CD4-positive, alpha-beta T cell treated with Interferon alpha-2 for 1 hour (primary cell): ENCODE results near the gene SIRT4.

Experiments used
- DNase-seq, 2 donors: peaks; one replicate each; pipeline ENCODE4 v3.0.0-alpha.2; 2020 to 2022

Gene SIRT4

GRCh38 chr12:120278137-120279069 lies 23.7 kb upstream of the SIRT4 start:
- no peak for DNase-seq

- DNase-seq = no peak
Observed at GRCh38 chr12:120283318-120283717, 18.8 kb upstream of the SIRT4 start.

DNA sequence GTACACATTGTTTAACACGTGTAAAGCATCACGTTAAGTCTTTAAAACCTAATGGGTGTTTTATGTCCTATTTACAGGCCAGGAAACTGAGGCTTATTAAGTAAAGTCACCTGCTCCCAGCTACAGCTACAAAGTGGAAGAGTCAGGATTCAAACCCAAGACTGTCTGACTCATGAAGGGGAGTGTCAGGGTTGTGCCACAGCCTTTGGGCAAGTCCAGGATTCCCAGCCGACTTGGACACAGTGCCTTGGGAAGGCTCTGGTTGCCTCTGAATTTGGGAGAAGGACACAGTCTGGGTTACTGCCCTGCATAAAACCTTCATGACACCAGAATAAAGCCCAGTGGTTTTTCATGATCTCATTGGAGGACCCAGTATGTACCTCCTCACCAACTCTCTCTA lies 17.7 kb upstream of the SIRT4 start:
- no peak for DNase-seq

- no peak for DNase-seq
Observed at GRCh38 chr12:120286768-120287490, 15.2 kb upstream of the SIRT4 start.

GRCh38 chr12:120287491-120287890 lies 14.6 kb upstream of the SIRT4 start:
- no peak for DNase-seq

DNA sequence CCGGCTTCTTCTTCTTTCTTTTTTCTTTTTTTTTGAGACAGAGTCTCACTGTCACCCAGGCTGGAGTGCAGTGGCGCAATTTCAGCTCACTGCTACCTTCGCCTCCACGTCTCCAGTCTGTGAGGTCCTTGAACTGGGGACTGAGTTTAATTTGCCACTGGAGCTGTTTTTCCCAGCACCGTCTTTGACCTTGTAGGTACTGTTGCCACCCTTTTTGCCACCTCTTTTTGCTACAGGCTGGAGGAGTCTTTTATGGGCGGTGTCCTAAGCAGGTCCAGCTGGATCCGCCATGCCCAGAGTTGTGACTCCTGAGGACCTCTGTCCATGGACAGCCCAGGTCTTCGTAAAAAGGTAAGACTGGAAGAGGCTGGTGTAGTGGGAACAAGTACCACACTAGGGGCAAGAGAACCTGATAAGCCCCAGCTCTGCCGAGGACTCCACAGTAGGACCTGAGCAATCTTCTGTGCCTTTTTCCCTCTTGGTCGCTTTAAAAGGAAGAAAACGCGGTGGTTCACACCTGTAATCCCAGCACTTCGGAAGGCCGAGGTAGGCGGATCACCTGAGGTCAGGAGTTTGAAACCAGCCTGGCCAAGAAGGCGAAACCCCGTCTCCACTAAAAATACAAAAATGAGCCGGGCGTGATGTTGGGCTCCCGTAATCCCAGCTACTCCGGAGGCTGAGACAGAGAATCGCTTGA lies 11.4 kb upstream of the SIRT4 start:
- peak in 1 of 2 donors; percentile 33 for DNase-seq

- no peak for DNase-seq
Observed at GRCh38 chr12:120292411-120292660, 9.8 kb upstream of the SIRT4 start.

- DNase-seq = peak; percentile 91 to 92
Observed at GRCh38 chr12:120292661-120293531, 9.2 kb upstream of the SIRT4 start, which contains the start of gene RNU4-1. TSS of gene RNU4-1 (minus strand) at chr12:120293237.

DNA sequence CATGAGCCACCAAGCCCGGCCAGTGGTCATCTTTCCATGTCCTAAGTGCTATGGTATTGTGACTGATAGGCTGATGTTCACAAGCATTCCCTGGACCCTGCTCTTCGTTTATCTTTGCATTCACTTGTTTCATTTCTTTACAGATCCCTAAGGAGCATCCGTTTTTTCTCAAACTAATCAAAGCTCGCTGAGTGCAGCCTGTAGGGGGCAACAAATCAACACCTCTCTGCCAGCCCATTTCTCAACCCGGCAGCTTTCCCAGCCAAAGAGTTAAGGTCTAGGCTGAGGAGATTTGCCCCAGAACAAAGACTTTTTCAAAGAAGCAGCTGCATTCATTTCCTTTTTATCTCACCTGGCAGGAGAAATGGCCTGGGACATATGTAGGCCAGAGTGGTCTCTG lies 12.1 kb downstream of the SIRT4 start:
- no peak for DNase-seq

- no peak for DNase-seq
Observed at GRCh38 chr12:120316798-120317223, 14.7 kb downstream of the SIRT4 start.

GRCh38 chr12:120317224-120318105 lies 15.3 kb downstream of the SIRT4 start:
- peak; percentile 100 for DNase-seq

- DNase-seq = no peak
Observed at GRCh38 chr12:120321382-120322202, 19.5 kb downstream of the SIRT4 start.

- no peak for DNase-seq
Observed at GRCh38 chr12:120323772-120324171, 21.7 kb downstream of the SIRT4 start.

- no peak for DNase-seq
Observed at GRCh38 chr12:120324841-120325417, 22.8 kb downstream of the SIRT4 start.

DNA sequence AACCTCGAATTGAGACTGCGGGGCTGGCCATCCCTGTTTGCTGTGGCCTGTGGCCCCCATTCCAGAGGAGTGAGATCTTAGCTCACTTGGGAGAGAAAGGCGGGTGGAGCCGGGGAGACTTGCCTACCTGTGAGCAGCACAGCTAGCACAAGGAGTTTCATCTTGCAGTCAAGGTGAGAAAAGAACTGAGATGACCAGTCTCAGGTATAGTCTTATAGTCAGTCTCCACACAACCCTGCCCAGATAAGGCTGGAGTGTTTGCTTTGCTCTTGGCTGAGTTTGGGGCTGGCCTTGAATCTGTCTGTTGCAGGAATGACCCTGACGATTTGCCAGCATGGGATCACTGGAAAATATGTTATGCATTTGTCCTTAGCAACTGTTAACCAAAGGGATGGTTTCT lies 25.5 kb downstream of the SIRT4 start, which contains the start of gene PLA2G1B:
TSS of gene PLA2G1B (minus strand) at position 187 of the 400 bp plus-strand sequence. CDS start at position 161, 26 bp downstream.
- DNase-seq = no peak

- DNase-seq = no peak
Observed at GRCh38 chr12:120328228-120328627, 26.1 kb downstream of the SIRT4 start.

DNA sequence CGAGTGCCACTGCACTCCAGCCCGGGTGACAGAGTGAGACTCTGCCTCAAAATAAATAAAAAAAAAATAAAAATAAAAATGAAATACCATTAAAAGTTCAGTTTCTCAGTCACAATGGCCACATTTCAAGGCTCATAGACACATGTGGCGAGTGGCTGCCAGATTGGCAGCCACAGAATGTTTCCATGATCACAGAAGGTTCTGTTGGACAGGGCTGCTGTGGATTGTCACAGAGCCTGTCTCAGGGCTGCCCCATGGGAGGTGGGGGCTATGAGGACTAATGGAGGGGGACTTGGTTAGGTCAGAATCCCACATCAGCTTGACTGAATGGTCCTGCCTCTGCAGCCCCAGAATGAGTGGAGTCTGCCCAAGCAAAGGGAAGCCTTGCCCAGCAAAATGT lies 29.3 kb downstream of the SIRT4 start:
- no peak for DNase-seq

- no peak for DNase-seq
Observed at GRCh38 chr12:120332041-120332440, 29.9 kb downstream of the SIRT4 start.

GRCh38 chr12:120332523-120332922 lies 30.4 kb downstream of the SIRT4 start:
- no peak for DNase-seq

DNA sequence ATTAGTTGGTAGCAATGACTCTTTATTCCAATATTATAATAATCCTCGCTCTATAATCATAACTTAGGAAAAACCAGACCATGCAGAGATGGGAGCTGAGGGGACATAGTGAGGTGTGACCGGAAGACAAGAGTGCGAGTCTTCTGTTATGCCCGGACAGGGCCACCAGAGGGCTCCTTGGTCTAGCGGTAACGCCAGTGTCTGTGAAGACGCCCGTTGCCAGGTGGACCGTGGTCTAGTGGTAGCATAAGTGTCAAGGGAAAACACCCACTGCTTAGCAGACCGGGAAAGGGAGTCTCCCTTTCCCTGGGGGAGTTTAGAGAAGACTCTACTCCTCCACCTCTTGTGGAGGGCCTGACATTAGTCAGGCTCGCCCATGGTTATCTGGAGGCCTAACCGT lies 33.3 kb downstream of the SIRT4 start:
- peak; percentile 14 to 35 for DNase-seq
